ENCODE results near the gene RASGRF2.

The RASGRF2 gene

DNA sequence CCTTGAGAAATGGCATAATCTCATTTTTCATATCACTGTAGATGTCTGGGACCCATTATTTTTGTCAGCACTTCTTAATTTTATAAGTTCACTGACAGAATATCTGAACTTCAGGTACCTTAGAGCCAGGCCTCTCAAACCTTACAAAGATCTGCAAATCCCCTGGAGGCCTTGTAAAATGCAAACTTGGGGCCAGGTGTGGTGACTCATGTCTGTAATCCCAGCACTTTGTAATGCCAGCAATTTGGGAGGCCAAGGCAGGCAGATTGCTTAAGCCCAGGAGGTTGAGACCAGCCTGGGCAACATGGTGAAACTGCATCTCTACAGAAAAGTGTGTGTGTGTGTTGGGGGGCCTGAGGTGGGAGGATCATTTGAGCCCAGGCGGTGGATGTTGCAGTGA, 30.8 kb downstream of the RASGRF2 start:
- CTCF ChIA-PET, result no interaction called here
- Histone ChIP-seq H3K9me3 (ENCODE audit: control extremely low read depth in 1 of 5, control insufficient read depth in 4 of 5, insufficient read depth in 2 of 5, low read depth in 1 of 5, low read length in 4 of 5) (no peaks in the 10 kb centered on the region), H3K36me3 (ENCODE audit: control insufficient read depth in 4 of 4, insufficient read depth in 4 of 4, low read length in 3 of 4) (no peaks in the 10 kb centered on the region), H3K27ac (ENCODE audit: insufficient read depth in 1 of 2, low read depth in 1 of 2, low read length in 2 of 2, poor library complexity in 1 of 2, severe bottlenecking in 2 of 2) (no peak overlapping the region), H3K4me3 (ENCODE audit: control insufficient read depth in 1 of 7, extremely low read depth in 1 of 7, insufficient read depth in 4 of 7, low read depth in 2 of 7, low read length in 6 of 7) (no peak overlapping the region), H3K4me1 (ENCODE audit: control extremely low read depth in 1 of 4, control insufficient read depth in 4 of 4, insufficient read depth in 4 of 4, low read length in 3 of 4) (peaks cover 0 to 12% (median 6%) of the 10 kb centered on the region in 4 experiments), H3K27me3 (replicated peaks in 2 of 5; ENCODE audit: control insufficient read depth in 4 of 5, insufficient read depth in 5 of 5, low read length in 4 of 5) (no peaks in the 10 kb centered on the region)
- DNase-seq, result no peak
- WGBS (ENCODE audit: insufficient coverage), result 100% methylated on average over 1 of the region's 1 CpG
- POLR2A ChIA-PET, result no interaction called here

DNA sequence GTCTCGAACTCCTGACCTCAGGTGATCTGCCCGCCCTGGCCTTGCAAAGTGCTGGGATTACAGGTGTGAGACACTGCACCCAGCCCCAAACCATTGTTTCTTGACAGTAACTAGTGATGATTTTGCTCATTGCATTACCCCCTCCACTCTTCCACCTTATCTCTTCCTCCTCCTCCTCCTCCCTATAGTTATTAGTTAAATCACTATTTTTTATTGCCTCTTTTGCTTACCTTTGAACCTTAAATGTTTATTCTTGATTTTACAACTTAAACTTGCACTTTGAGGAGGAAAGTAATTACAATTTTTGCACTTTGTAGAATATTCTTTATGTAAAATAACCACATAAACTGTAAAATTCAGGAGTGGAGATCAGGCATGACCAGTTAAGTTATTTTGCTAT, 35.7 kb downstream of the RASGRF2 start:
- CTCF ChIA-PET, result no interaction called here

GRCh38 chr5:80998590-80998979, 38.4 kb downstream of the RASGRF2 start:
- Histone ChIP-seq H3K4me1 (ENCODE audit: control extremely low read depth in 1 of 4, control insufficient read depth in 4 of 4, insufficient read depth in 4 of 4, low read length in 3 of 4) (peaks cover 0 to 3% (median 0%) of the 10 kb centered on the region in 4 experiments), H3K27ac (ENCODE audit: insufficient read depth in 1 of 2, low read depth in 1 of 2, low read length in 2 of 2, poor library complexity in 1 of 2, severe bottlenecking in 2 of 2) (no peak overlapping the region), H3K4me3 (ENCODE audit: control insufficient read depth in 1 of 7, extremely low read depth in 1 of 7, insufficient read depth in 4 of 7, low read depth in 2 of 7, low read length in 6 of 7) (peak overlapping the region in 2 of 7 experiments; percentile 28 to 30), H3K9me3 (ENCODE audit: control extremely low read depth in 1 of 5, control insufficient read depth in 4 of 5, insufficient read depth in 2 of 5, low read depth in 1 of 5, low read length in 4 of 5) (no peaks in the 10 kb centered on the region), H3K36me3 (ENCODE audit: control insufficient read depth in 4 of 4, insufficient read depth in 4 of 4, low read length in 3 of 4) (no peaks in the 10 kb centered on the region), H3K27me3 (replicated peaks in 2 of 5; ENCODE audit: control insufficient read depth in 4 of 5, insufficient read depth in 5 of 5, low read length in 4 of 5) (no peaks in the 10 kb centered on the region)
- ChIA-PET CTCF (interaction anchor here (0.6 kb wide), 1 partner anchor 197 kb away, joined by 3 read pairs; no protein-coding TSS in a partner anchor), POLR2A (no interaction called here)
- DNase-seq, result peak in 1 of 3 donors; percentile 23
- WGBS (ENCODE audit: insufficient coverage), result 55% methylated on average over 5 of the region's 5 CpGs

More for the DNA sequence above, 35.7 kb downstream of the RASGRF2 start:
- no peak overlapping the region for H3K27ac ChIP-seq (ENCODE audit: insufficient read depth in 1 of 2, low read depth in 1 of 2, low read length in 2 of 2, poor library complexity in 1 of 2, severe bottlenecking in 2 of 2)
- WGBS (ENCODE audit: insufficient coverage), result 100% methylated on average over 2 of the region's 2 CpGs
- no peaks in the 10 kb centered on the region for H3K27me3 ChIP-seq (replicated peaks in 2 of 5; ENCODE audit: control insufficient read depth in 4 of 5, insufficient read depth in 5 of 5, low read length in 4 of 5)
- H3K9me3 ChIP-seq (ENCODE audit: control extremely low read depth in 1 of 5, control insufficient read depth in 4 of 5, insufficient read depth in 2 of 5, low read depth in 1 of 5, low read length in 4 of 5), result no peaks in the 10 kb centered on the region
- peaks cover 0 to 3% (median 0%) of the 10 kb centered on the region in 4 experiments for H3K4me1 ChIP-seq (ENCODE audit: control extremely low read depth in 1 of 4, control insufficient read depth in 4 of 4, insufficient read depth in 4 of 4, low read length in 3 of 4)
- no peak for DNase-seq
- H3K4me3 ChIP-seq (ENCODE audit: control insufficient read depth in 1 of 7, extremely low read depth in 1 of 7, insufficient read depth in 4 of 7, low read depth in 2 of 7, low read length in 6 of 7), result no peak overlapping the region
- H3K36me3 ChIP-seq (ENCODE audit: control insufficient read depth in 4 of 4, insufficient read depth in 4 of 4, low read length in 3 of 4), result no peaks in the 10 kb centered on the region
- POLR2A ChIA-PET, result no interaction called here

DNA sequence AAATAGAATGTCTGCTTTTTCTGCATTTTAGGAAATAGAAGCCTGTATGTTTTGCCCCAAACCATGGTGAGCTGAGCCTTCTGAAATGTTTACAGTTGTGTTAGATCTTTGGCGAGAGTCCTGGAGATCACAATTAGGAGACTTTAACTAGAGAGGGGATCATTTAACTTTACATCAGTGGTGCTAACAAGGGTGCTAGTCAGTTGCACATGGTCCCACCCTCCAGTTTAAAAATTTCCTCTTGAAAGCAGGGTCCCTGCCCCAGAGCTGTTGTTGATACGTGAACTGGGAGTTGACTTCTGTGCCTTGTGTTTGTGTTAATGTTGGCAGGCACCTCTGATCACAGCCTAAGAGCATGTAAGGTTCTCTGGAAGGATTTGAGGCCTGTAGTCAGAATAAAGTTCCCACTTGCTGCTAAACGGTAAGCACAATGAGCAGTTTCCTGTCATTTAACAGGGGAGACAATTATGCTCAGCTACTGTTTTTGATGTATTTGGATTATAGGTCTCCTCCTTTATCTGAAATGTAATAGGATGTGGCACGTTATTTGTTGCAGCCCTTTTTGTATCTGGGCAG, 43.7 kb downstream of the RASGRF2 start:
- ChIA-PET CTCF (no interaction called here), POLR2A (no interaction called here)
- Histone ChIP-seq H3K4me1 (ENCODE audit: control extremely low read depth in 1 of 4, control insufficient read depth in 4 of 4, insufficient read depth in 4 of 4, low read length in 3 of 4) (peaks cover 5 to 18% (median 13%) of the 10 kb centered on the region in 4 experiments), H3K27me3 (replicated peaks in 2 of 5; ENCODE audit: control insufficient read depth in 4 of 5, insufficient read depth in 5 of 5, low read length in 4 of 5) (peaks cover 0 to 4% (median 0%) of the 10 kb centered on the region in 5 experiments), H3K4me3 (ENCODE audit: control insufficient read depth in 1 of 7, extremely low read depth in 1 of 7, insufficient read depth in 4 of 7, low read depth in 2 of 7, low read length in 6 of 7) (no peak overlapping the region), H3K9me3 (ENCODE audit: control extremely low read depth in 1 of 5, control insufficient read depth in 4 of 5, insufficient read depth in 2 of 5, low read depth in 1 of 5, low read length in 4 of 5) (no peaks in the 10 kb centered on the region), H3K36me3 (ENCODE audit: control insufficient read depth in 4 of 4, insufficient read depth in 4 of 4, low read length in 3 of 4) (no peaks in the 10 kb centered on the region), H3K27ac (ENCODE audit: insufficient read depth in 1 of 2, low read depth in 1 of 2, low read length in 2 of 2, poor library complexity in 1 of 2, severe bottlenecking in 2 of 2) (no peak overlapping the region)
- no peak for DNase-seq
- WGBS (ENCODE audit: insufficient coverage), result 95% methylated on average over 4 of the region's 4 CpGs

- H3K4me3 ChIP-seq (ENCODE audit: control insufficient read depth in 1 of 7, extremely low read depth in 1 of 7, insufficient read depth in 4 of 7, low read depth in 2 of 7, low read length in 6 of 7), result no peak overlapping the region
- no peaks in the 10 kb centered on the region for H3K9me3 ChIP-seq (ENCODE audit: control extremely low read depth in 1 of 5, control insufficient read depth in 4 of 5, insufficient read depth in 2 of 5, low read depth in 1 of 5, low read length in 4 of 5)
- no peaks in the 10 kb centered on the region for H3K36me3 ChIP-seq (ENCODE audit: control insufficient read depth in 4 of 4, insufficient read depth in 4 of 4, low read length in 3 of 4)
- no peak overlapping the region for H3K27ac ChIP-seq (ENCODE audit: insufficient read depth in 1 of 2, low read depth in 1 of 2, low read length in 2 of 2, poor library complexity in 1 of 2, severe bottlenecking in 2 of 2)
- ChIA-PET CTCF (no interaction called here), POLR2A (no interaction called here)
- peaks cover 5 to 18% (median 13%) of the 10 kb centered on the region in 4 experiments for H3K4me1 ChIP-seq (ENCODE audit: control extremely low read depth in 1 of 4, control insufficient read depth in 4 of 4, insufficient read depth in 4 of 4, low read length in 3 of 4)
- no peak for DNase-seq
- WGBS (ENCODE audit: insufficient coverage), result 90% methylated on average over 3 of the region's 4 CpGs
- peaks cover 0 to 6% (median 0%) of the 10 kb centered on the region in 5 experiments for H3K27me3 ChIP-seq (replicated peaks in 2 of 5; ENCODE audit: control insufficient read depth in 4 of 5, insufficient read depth in 5 of 5, low read length in 4 of 5)
Observed at GRCh38 chr5:81005708-81006107, 45.5 kb downstream of the RASGRF2 start.

DNA sequence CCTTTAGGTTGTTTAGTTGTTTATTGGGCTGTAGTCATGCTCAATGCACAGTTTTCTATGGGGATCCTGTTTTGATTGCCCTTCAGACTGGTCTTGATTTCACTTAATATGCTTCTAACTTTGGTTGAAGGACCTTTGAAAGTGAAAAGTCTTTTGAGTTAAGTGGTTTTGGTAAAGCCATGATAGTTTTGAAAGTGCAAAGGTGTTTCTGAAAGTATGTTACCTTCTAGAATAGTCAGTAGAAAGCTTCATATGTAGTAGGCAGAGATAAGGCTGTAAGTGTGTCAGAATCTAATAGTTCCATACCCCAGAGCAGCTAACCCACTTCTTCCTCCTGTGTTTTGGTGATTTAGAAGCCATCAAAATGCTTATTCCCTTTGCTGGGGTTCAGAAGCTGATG, 46.1 kb downstream of the RASGRF2 start:
- ChIA-PET CTCF (no interaction called here), POLR2A (no interaction called here)
- DNase-seq, result no peak
- Histone ChIP-seq H3K36me3 (ENCODE audit: control insufficient read depth in 4 of 4, insufficient read depth in 4 of 4, low read length in 3 of 4) (no peaks in the 10 kb centered on the region), H3K27me3 (replicated peaks in 2 of 5; ENCODE audit: control insufficient read depth in 4 of 5, insufficient read depth in 5 of 5, low read length in 4 of 5) (peaks cover 0 to 6% (median 0%) of the 10 kb centered on the region in 5 experiments), H3K27ac (ENCODE audit: insufficient read depth in 1 of 2, low read depth in 1 of 2, low read length in 2 of 2, poor library complexity in 1 of 2, severe bottlenecking in 2 of 2) (no peak overlapping the region), H3K4me3 (ENCODE audit: control insufficient read depth in 1 of 7, extremely low read depth in 1 of 7, insufficient read depth in 4 of 7, low read depth in 2 of 7, low read length in 6 of 7) (no peak overlapping the region), H3K4me1 (ENCODE audit: control extremely low read depth in 1 of 4, control insufficient read depth in 4 of 4, insufficient read depth in 4 of 4, low read length in 3 of 4) (peaks cover 5 to 18% (median 13%) of the 10 kb centered on the region in 4 experiments), H3K9me3 (ENCODE audit: control extremely low read depth in 1 of 5, control insufficient read depth in 4 of 5, insufficient read depth in 2 of 5, low read depth in 1 of 5, low read length in 4 of 5) (no peaks in the 10 kb centered on the region)

GRCh38 chr5:81006947-81007636, 46.9 kb downstream of the RASGRF2 start:
- H3K27ac ChIP-seq (ENCODE audit: insufficient read depth in 1 of 2, low read depth in 1 of 2, low read length in 2 of 2, poor library complexity in 1 of 2, severe bottlenecking in 2 of 2), result no peak overlapping the region
- peaks cover 5 to 18% (median 13%) of the 10 kb centered on the region in 4 experiments for H3K4me1 ChIP-seq (ENCODE audit: control extremely low read depth in 1 of 4, control insufficient read depth in 4 of 4, insufficient read depth in 4 of 4, low read length in 3 of 4)
- peak; percentile 12 to 59 (median 54) for DNase-seq
- peaks cover 0 to 6% (median 0%) of the 10 kb centered on the region in 5 experiments for H3K27me3 ChIP-seq (replicated peaks in 2 of 5; ENCODE audit: control insufficient read depth in 4 of 5, insufficient read depth in 5 of 5, low read length in 4 of 5)
- H3K36me3 ChIP-seq (ENCODE audit: control insufficient read depth in 4 of 4, insufficient read depth in 4 of 4, low read length in 3 of 4), result no peaks in the 10 kb centered on the region
- ChIA-PET POLR2A (no interaction called here), CTCF (no interaction called here)
- 6% methylated on average over 2 of the region's 8 CpGs for WGBS (ENCODE audit: insufficient coverage)
- H3K9me3 ChIP-seq (ENCODE audit: control extremely low read depth in 1 of 5, control insufficient read depth in 4 of 5, insufficient read depth in 2 of 5, low read depth in 1 of 5, low read length in 4 of 5), result no peaks in the 10 kb centered on the region
- H3K4me3 ChIP-seq (ENCODE audit: control insufficient read depth in 1 of 7, extremely low read depth in 1 of 7, insufficient read depth in 4 of 7, low read depth in 2 of 7, low read length in 6 of 7), result peak overlapping the region in 3 of 7 experiments; percentile 31 to 53 (median 33)
